ENCODE results near the gene DCST2.

The DCST2 gene

DNA sequence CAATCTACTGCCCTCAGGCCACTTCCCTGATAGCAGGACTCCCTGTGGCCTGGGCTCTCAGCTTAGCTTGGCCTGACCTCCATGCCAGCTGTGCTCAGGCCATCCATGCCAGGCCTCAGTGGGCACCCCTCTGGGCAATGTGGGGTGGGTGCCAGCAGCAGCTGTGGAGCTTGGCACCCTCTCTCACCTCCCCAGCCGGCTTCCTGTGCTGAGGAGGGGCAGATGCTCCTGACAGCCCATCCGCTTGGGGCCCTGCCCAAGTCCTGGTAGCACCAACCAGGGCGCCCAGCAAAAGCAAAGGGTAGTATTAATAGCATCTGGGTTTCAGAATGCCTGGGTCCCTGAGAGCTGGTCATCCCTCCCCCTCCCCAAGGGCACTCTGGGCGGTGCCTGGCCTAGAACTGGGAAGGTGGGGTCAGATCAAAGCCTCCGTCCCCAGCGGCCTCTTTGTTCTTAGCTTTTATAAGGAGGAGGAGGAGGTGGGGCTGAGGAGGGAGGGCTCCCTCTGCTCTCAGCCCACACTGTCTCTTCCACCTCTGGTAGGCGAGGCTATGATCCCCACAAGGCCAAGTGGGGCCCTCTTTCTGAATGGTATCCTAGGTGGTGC, 36.1 kb upstream of the DCST2 start:
- no peak for DNase-seq

DNA sequence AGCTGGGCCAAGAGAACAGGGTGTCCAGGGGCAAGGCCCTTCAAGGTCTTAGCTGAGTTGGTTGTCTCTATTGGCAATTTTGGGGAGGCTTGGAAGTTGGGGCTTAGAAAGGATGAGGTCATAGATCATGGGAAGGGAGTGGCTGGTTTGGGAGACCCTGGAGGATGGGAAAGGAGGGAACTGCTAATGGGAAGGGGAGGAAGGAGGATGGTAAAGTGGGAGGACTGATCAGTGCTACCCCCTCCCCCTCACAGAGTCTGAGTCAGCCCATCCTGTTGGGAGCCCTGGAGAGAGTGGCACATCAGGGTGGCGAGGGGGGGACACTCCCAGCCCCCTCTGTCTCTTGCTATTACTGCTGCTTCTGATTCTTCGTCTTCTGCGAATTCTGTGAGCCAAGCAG, 35.0 kb upstream of the DCST2 start:
- DNase-seq, result no peak

DNA sequence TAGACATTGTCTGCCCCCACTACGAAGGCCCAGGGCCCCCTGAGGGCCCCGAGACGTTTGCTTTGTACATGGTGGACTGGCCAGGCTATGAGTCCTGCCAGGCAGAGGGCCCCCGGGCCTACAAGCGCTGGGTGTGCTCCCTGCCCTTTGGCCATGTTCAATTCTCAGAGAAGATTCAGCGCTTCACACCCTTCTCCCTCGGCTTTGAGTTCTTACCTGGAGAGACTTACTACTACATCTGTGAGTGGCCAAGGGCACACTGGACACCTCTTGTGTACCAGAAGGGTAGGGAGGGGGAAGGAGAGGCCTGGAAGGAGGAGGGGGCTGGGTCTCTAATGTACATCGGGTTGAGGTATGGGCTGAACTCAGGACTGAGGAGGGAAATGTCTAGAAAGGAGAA, 33.2 kb upstream of the DCST2 start:
- DNase-seq, result no peak

DNA sequence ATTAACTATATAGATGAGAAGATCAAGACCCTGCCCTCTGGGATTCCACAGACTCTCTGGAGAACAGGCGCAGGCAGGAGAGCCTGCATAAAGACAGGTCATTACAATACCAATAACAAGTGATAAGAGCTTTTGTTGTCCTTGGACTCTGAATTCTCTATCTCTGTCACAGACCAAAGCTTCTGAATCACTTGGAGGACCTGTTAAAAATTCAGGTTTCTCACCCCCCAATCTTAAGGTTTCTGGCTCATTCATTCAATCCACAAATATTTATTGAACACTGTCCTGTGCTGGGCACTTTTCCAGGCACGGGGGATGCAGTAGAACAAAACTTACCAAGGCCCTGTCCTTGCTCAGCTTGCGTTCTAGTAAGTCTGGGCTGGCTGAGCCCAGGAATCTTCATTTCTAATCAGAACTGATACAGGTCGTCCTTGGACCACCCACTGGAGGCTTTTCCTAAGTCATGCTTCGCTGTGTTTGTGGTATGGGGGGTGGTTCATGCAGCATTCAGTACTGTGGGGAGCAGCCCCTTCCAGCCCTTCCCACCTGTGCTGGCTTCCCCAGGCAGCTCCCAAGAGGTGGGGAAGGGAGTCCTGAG, 31.4 kb upstream of the DCST2 start:
- DNase-seq, result no peak

DNA sequence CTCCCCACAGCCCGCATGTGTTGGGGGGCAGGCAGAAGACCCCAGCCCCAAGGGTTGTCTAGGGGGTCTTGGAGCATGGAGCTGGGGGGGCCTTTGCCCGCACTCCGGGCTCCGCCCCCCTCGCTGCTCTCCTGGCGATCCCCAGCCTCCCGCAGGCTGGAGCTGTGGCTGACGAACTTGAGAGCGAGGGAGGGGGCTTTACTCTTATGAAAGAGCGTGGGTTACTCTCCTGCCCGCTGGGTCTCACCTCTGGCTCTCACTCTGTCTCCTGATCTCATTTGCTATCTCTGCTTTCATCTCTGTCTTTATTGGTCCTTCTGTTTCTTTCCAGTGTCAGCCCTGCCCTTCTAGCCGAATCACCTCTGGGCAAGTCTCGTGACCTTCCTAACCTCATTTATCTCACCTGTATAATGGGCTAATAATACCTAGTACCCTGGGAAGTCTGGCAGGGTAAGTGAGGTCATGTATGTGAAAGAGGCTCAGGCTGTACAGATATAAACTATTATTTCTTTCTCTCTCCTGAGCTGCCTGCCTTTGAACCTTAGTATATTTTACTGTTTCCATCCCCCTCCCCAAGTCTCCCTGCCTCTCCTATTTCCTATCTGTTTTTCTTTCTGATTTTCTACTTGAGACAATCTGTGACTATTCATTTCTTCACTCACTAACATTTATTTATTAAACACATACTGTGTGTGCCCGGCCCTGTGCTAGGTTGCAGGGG, 30.7 kb upstream of the DCST2 start:
- no peak for DNase-seq

DNA sequence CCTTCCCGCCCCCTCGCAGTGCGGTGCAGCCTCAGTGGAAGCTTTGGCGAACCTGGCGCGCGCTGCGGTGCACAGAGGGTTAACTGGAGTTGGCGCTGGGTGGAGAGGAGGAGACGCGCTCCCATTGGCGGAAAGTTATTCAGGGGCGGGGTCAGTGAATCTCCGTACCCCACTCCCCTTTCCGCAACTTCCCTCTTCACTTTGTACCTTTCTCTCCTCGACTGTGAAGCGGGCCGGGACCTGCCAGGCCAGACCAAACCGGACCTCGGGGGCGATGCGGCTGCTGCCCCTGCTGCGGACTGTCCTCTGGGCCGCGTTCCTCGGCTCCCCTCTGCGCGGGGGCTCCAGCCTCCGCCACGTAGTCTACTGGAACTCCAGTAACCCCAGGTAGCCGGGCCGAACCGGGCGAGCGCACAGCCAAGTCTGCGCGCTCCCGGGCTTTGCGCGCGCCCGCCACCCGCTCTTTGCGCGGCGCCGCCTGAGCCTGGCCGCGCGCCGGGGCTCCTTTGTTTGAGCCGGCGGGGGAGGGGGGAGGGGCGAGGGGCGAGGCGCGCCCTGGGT, 30.0 kb upstream of the DCST2 start, which contains the start of gene EFNA4:
Gene EFNA4, plus strand, starts transcription at position 191 of the 561 bp plus-strand sequence. Its CDS starts 84 bp downstream, at position 275.
- peak; percentile 87 for DNase-seq

DNA sequence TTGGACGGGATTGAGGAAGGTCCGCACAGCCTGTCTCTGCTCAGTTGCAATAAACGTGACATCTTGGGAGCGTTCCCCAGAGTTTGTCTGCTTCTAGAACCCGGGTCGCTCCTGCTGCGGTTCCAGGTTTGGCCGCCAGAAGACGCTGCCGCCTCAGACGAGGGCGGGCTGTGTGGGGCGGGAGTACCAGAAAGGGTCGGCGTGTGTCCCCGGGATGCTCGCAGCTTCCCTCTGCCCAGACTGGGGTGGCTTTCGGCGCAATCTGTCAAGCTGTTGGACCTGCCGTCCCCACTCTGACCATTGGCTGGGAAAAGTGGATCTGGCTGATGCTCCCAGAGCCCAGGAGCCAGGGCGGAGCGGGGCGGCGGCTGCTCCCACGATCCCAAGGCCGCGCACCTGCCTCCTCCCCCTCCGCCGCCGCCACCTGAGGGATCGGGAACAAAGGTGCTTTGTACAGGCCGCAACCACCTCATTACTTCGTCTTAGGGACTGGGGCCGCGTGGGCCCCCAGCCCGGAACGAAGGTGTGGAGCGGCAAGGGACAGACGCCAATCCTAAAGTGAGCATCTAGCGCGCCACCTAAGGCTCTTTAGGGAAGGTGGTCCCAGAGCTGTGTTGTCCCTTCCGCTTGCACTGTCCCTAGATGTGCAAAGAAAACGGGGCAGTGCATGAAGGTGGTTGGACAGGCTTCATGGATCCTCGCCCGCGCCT, 29.3 kb upstream of the DCST2 start:
- DNase-seq, result peak; percentile 83

DNA sequence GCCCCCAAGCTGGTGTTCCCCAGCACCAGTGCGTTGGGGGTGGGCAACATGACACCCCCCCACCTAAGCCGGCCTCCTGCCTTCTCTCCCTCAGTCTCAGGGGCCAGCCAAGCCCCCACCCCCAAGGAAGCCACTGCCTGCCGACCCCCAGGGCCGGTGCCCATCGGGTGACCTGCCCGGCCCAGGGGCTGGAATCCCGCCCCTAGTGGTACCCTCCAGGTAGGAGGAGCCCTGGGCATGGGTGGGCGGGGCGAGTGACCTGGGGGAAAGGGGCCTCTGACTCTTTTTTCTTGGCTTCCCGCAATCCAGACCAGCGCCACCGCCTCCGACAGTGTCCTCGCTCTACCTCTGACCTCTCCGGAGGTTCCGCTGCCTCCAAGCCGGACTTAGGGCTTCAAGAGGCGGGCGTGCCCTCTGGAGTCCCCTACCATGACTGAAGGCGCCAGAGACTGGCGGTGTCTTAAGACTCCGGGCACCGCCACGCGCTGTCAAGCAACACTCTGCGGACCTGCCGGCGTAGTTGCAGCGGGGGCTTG, 28.6 kb upstream of the DCST2 start:
- DNase-seq, result no peak

DNA sequence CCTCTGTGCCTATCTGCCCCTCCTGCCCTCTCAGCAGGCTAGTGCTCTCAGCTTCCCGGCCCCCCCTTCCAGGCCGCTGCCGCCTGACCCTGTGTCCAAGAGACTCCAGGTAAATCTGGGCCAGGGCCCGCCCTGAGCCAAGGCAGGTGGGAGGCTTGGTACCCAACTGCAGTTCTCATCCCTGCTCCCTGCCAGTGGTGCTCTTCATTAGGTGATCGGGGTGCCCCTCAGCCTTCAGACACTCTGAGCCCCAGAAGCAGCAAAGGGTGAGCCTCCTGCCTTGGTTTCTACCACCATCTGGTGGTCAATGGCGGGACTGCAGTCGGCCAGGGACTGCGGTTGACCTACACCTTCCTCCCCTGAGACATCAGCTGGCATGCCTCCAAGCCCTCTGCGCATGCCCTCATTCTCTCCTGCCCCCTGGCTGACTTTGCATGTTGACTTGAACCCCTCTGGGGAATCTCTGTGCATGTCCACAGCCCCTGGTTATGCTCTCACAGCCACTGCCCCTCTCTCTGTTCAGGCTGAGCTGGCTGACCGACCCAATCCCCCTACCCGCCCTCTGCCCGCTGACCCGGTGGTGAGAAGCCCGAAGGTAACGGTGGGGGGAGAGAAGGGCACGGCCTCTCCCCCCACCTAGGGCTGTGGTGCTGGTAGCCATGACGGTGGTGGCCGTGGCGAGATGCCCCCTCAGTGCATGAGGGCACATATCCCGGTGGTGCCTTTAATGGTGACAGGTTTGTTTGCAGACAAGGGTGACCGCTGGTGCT, 28.0 kb upstream of the DCST2 start:
- DNase-seq, result peak; percentile 92

DNA sequence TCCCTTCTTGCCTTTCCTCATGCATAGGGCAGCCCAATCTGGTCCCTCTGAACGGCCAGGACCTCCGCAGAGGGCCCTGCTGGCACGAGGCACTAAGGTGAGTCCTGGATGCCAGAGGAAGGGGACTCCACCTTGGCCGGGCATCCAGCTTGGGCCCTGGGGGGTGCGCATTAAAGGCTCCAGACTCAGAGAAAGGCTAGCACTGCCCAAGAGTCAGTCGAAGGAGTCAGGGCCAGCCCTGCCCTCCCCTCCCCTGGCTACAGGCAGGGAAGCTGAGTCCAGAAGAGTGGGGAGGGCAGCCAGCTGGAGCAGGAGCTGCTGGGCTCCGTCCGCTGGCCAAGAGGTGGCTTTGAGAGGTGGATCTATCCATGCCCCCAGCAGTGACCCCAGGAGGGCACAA, 27.2 kb upstream of the DCST2 start:
- no peak for DNase-seq

DNA sequence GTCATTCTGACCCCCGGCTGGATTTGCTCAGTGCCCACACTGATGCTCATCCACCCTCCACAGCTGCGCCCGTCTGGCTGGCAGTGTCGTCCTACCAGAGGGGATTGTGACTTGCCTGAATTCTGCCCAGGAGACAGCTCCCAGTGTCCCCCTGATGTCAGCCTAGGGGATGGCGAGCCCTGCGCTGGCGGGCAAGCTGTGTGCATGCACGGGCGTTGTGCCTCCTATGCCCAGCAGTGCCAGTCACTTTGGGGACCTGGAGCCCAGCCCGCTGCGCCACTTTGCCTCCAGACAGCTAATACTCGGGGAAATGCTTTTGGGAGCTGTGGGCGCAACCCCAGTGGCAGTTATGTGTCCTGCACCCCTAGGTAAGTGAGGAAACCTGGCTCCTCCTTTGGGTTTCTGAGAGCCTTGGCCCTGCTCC, 24.2 kb upstream of the DCST2 start:
- DNase-seq, result no peak

DNA sequence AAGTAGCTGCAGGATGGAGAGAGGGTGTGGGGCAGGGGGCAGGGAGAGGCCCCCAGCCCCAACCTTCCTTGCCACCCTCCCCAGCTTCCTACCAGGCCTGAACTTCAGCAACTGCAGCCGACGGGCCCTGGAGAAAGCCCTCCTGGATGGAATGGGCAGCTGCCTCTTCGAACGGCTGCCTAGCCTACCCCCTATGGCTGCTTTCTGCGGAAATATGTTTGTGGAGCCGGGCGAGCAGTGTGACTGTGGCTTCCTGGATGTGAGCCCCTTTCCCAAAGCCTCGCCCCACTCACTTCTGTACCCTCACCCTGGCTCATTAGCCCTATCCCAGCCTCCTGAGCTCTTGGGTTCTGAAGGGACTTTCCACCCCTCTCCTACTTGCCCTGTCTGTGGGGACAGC, 23.5 kb upstream of the DCST2 start:
- no peak for DNase-seq

DNA sequence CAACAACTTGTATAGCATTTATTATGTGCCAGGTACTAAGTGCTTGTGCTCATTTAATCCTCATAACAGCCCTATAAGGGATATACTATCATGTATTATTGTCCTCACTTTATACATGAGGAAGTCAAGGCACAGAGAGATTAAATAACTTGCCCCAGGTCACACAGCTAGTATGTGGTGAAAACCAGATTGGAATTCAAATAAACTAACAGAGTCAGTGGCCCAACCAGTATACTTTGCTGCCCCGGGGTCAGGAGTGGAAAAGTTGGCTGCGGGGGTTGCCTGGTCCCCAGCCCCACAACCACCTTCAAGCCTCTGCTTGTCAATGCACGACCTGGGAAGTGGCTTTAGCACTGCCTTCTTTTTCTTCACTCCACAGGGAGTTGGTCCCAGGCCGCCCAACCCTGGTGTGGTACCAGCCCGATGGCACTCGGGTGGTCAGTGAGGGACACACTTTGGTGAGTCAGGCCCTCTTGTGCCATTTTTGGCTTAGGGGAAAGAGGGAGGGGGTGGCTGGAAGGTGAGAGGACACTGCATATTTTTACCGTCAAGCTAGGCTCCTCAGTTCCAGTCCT, 20.0 kb upstream of the DCST2 start:
- no peak for DNase-seq

DNA sequence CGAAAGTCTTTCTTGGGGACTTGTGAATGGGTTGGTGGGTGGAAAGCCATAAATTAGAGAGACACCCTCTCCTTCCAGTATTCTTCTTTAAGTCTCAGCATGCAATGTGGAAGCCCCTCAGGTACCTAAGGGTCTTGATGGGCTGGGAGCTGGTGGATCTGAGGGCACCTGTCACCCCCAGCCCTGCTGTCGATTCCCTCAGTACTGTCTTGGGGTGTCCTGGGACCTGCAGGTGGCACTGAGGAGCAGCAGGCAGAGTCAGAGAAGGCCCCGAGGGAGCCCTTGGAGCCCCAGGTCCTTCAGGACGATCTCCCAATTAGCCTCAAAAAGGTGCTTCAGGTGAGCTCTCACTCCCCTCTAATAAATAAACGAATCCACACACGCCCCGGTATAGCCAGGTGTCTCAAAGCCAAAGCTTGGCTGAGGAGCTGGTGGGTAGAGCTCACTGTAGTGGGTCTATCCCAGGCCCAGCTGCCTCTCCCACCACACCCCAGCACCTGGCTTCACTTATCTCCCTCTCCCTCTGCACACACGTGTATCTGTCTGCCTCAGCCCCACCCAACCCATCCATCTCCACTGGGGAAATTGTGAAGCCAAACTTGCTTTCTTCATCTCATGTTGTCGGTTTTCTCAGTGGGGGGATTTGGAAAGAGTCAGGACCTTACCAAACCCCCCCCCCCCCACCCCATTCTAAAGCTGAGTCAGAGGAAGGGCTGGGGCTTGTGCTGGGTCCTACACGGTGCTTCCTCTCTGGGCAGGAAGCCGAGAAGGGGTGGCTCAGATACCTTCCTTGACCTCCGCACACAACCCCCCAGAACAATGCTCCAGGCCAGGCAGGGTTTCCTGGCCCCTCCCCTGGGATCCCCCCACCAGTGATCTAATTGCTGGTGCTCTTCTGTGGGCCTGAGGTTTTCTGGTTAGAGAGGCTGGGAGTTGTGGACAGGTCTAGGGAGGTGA, 19.1 kb upstream of the DCST2 start:
- DNase-seq, result no peak

DNA sequence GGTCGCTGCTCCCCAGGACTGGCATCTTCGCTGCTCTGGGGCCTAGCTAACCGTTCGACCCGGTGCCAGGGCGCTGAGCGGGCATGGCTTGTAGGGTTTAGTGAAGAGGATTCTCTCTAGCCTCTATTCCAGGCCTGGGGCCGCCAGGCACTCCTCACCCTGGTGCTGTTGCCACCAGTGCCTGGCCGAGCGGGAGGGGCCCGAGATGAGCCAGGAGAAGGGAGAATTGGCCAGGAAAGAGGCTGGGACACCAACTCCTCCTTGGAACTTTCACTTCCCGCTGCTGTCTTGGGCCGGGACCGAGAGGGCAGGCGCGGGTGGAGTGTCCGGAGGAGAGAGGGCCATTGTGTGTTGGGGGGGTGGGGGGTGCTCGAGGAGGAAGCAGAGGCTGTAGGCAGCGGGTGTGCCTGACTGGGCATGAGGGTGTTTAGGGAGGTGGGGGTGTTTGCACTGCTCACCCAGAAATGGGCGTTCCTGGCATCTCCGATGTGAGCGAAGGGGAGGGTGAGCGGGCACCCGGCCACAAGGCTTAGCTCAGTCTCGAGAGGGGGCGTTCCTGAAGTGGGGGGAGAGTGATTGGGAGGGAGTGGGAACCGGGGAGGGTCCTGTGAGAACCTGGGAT, 18.3 kb upstream of the DCST2 start:
- peak; percentile 69 for DNase-seq

DNA sequence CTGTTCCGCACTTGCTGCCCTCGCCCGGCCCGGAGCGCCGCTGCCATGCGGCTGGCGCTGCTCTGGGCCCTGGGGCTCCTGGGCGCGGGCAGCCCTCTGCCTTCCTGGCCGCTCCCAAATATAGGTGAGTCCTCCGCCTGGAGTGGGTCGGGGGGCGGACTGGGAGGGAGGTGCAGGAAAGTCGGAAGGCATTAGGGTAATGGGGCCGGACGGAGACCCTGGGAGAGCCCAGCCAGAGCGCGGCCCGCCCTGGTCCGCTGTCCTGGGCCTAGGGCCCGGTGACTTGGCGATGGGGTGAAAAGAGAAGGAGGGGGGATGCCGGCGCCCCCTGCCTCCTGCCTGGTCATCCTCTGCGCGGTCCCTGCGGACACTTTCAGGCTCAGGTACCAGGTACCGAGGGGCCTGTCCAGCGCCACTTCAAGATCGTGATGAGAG, 17.8 kb upstream of the DCST2 start:
- no peak for DNase-seq

DNA sequence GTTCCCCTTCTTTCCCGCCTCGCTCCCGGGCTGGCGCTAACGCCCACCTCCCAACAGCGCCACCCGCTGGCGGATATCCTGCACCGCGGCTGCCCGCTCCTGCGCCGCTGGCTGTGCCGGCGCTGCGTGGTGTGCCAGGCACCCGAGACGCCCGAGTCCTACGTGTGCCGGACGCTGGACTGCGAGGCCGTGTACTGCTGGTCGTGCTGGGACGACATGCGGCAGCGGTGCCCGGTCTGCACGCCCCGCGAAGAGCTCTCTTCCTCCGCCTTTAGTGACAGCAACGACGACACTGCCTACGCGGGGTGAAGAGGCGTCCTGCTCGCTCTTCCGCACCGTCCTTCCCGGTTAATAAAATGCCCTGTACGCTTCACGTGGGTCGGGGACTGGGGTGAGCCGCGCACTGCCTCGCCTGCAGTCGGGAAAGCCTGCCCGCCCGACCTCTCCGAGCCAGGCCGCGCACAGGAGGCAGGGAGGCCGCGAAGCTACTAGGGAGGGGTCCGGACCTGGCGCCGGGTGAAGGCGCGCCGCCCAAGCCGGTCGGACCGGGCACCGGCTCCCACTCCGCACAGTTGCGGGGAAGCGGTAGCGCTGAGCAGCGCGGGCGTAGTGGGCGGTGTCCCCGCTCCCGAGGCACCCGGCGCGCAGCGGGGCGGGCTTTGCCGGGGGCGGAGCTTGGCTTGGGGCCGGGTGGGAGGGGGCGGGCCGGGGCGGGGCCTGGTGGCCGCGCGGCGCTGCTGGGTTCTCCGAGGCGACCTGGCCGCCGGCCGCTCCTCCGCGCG, 17.2 kb upstream of the DCST2 start, which contains the start of gene ADAM15:
Gene ADAM15, plus strand, starts transcription at position 757 of the 782 bp plus-strand sequence. CDS start 71 bp downstream, outside the sequence.
- DNase-seq, result peak; percentile 91

DNA sequence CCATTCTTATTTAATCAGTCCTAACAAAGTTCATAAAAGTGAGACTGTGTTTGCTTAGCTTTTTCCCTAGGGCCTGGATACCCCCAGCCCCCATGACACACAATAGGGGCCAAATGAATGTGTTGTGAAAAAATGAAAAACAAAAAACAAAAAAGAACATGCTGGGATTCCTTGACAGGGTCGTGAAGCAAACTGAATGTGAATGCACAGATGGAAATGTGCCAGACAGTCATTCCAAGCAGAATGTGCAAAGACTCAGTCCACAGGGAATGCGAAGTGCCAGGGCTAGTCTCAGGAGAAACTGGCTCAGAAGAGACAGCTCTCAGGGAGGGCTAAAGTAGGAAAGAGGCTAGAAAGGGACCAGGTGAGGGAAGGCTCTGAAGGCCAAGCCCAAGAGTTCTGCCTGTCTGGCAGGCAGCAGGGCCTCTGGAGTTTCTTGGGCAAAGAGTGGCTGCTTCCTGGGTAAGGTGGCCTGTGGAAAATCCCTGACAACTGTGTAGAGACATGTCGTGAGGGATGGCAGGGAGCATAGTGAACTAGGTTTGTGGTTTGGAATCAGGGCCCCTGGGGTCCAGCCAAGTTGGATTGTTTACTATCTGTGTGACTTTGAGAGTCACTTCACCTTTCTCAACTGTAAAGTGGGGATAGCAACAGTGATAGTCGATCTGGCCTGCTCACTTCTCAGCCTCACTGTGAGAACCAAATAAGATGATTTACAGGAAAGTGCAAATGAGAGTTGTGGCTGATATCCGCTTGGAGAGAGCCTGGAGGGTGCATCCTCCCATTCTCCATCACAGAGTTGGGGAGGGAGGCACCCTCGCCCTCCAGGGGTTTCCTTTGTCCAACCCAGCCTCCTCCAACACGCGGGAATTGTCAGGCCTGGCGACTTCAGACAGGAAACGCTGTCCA, 16.3 kb upstream of the DCST2 start:
- no peak for DNase-seq
